MM.1S (cell line): Measurements from ENCODE around the gene FAM222B.

Experiments used
- CTCF ChIP-seq: fragments of 300-600 bp; sonication (generic); IDR thresholded peaks from 2 replicates; pipeline ENCODE4 v1.5.1; 2016; ENCODE audit warnings: antibody characterized with exemption, low read length, mixed read lengths
- EZH2 ChIP-seq: fragments of 300-600 bp; sonication (generic); optimal IDR thresholded peaks from 2 replicates; pipeline ENCODE3; 2017; ENCODE audit warnings: low read depth, mild to moderate bottlenecking, antibody characterized with exemption, low read length, mixed read lengths

GRCh38 chr17:28880572-28880945 lies 38.0 kb upstream of the FAM222B start:
- TF ChIP-seq CTCF, result no peak
- TF ChIP-seq EZH2, result no peak
